Testis (tissue), 2 donors: Measurements from ENCODE around the gene LYRM4.

Experiments
- CTCF ChIP-seq, 3 experiments: fragments of 450-650 bp in 2 of 3; fragments of 200-600 bp in 1 of 3; sonication (generic) in 1 of 3; IDR thresholded peaks; one replicate each; pipeline ENCODE4 v1.5.1; 2016 to 2019; ENCODE audit warnings: antibody characterized with exemption in 3 of 3, mild to moderate bottlenecking in 2 of 3, moderate library complexity in 1 of 3
- POLR2A ChIP-seq: fragments of 450-650 bp; IDR thresholded peaks from one replicate; pipeline ENCODE4 v1.6.1; 2017; ENCODE audit warnings: antibody characterized with exemption, mild to moderate bottlenecking, moderate library complexity

- TF ChIP-seq CTCF (IDR thresholded peaks at IDR 0.05) (no peak), POLR2A (no peak)
These were observed 25.9 kb downstream of the LYRM4 start for GRCh38 chr6:5234874-5235273.
